Progenitor cell of endocrine pancreas (in vitro differentiated cells): Measurements from ENCODE around the gene SAMD4A. TPM values are rescaled to one million over a fixed set of nuclear protein-coding genes. Genes with fewer than 3 reads are reported as not detected.

Source experiments
- DNase-seq: peaks from one replicate; pipeline ENCODE4 v3.0.0; 2021; ENCODE audit warnings: low spot score; ENCODE audit not compliant: unreplicated experiment
- H3K27ac Mint-ChIP-seq: 2 replicates; pipeline ENCODE4 v1.8.0; 2021; ENCODE audit warnings: mild to moderate bottlenecking, moderate library complexity, mixed read lengths
- H3K27me3 Mint-ChIP-seq: 2 replicates; pipeline ENCODE4 v1.8.0; 2021; ENCODE audit warnings: mixed read lengths
- H3K36me3 Mint-ChIP-seq: 2 replicates; pipeline ENCODE4 v1.8.0; 2022; ENCODE audit warnings: mixed read lengths; ENCODE audit not compliant: insufficient read depth
- H3K4me1 Mint-ChIP-seq: 2 replicates; pipeline ENCODE4 v1.8.0; 2021; ENCODE audit warnings: low read depth, mixed read lengths
- H3K4me3 Mint-ChIP-seq: 2 replicates; pipeline ENCODE4 v1.8.0; 2021; ENCODE audit warnings: low read depth, mild to moderate bottlenecking, moderate library complexity, mixed read lengths
- H3K9me3 Mint-ChIP-seq: 2 replicates; pipeline ENCODE4 v1.8.0; 2021; ENCODE audit warnings: low read depth, mixed read lengths
- CTCF ChIP-seq: fragments of 200-600 bp; sonication (generic); IDR thresholded peaks from one replicate; pipeline ENCODE4 v1.5.0; 2021; ENCODE audit warnings: antibody characterized with exemption, mild to moderate bottlenecking; ENCODE audit not compliant: unreplicated experiment
- total RNA-seq: library from RNA; stranded (reverse); gene quantifications from 2 replicates; pipeline ENCODE4 v1.2.1, GENCODE V29; 2021

SAMD4A gene
- total RNA-seq, 1 donor from 2014 or later = 9.1 TPM

- TF ChIP-seq CTCF = no peak
- H3K4me3 Mint-ChIP-seq = no peak overlapping the region
- H3K27me3 Mint-ChIP-seq = no peaks in the 10 kb centered on the region
- H3K4me1 Mint-ChIP-seq = no peaks in the 10 kb centered on the region
- no peak overlapping the region for H3K27ac Mint-ChIP-seq
- DNase-seq = no peak
- H3K9me3 Mint-ChIP-seq = peaks cover 7% of the 10 kb centered on the region
- peaks cover 3% of the 10 kb centered on the region for H3K36me3 Mint-ChIP-seq
These were observed 19.3 kb upstream of the SAMD4A start for GRCh38 chr14:54547583-54547982.

DNA sequence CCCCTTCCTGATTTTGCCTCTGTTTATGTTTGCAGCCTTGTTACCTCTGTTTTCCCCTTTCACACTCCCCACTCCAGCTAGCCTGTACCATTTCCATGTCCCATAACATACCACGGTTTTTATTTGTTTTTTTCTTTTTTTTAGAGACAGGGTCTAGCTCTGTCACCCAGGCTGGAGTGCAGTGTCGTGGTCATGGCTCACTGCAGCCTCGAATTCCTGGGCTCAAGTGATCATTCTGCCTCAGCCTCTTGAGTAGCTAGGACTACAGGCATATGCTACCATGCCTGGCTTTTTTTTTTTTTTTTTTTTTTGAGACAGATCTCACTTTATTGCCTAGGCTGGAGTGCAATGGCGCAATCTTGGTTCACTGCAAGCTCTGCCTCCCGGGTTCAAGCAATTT is 18.4 kb upstream of the SAMD4A start:
- no peaks in the 10 kb centered on the region for H3K4me1 Mint-ChIP-seq
- no peaks in the 10 kb centered on the region for H3K36me3 Mint-ChIP-seq
- no peaks in the 10 kb centered on the region for H3K27me3 Mint-ChIP-seq
- H3K9me3 Mint-ChIP-seq = no peaks in the 10 kb centered on the region
- no peak overlapping the region for H3K27ac Mint-ChIP-seq
- no peak for DNase-seq
- no peak overlapping the region for H3K4me3 Mint-ChIP-seq
- TF ChIP-seq CTCF = no peak

GRCh38 chr14:54549862-54550261 is 17.1 kb upstream of the SAMD4A start:
- H3K27ac Mint-ChIP-seq = no peak overlapping the region
- no peak for DNase-seq

DNA sequence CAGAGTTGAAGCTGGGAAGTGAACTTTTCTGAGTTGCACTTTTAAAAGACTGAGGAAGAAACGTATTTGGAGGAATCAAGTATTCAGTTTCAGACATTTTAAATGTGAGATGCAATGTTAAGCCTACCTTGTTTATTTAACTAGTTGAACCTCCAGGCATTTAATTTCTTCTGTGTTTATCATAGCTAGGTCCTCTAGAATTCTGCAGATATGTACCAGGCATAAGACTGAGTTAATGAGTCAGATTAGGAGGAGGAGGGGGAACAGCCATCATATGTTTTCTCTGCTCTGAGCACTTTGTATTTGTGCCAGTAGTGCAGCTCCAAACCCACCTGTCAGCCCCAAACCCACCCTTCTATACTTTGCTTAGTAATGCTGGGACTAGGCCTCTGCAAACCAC is 16.4 kb upstream of the SAMD4A start:
- H3K4me3 Mint-ChIP-seq = no peak overlapping the region
- H3K4me1 Mint-ChIP-seq = no peaks in the 10 kb centered on the region
- H3K36me3 Mint-ChIP-seq = no peaks in the 10 kb centered on the region
- no peak for DNase-seq
- H3K9me3 Mint-ChIP-seq = no peaks in the 10 kb centered on the region
- H3K27ac Mint-ChIP-seq = no peak overlapping the region
- H3K27me3 Mint-ChIP-seq = no peaks in the 10 kb centered on the region
- TF ChIP-seq CTCF = no peak

More at GRCh38 chr14:54549862-54550261, 17.1 kb upstream of the SAMD4A start:
- no peaks in the 10 kb centered on the region for H3K4me1 Mint-ChIP-seq
- no peak overlapping the region for H3K4me3 Mint-ChIP-seq
- no peaks in the 10 kb centered on the region for H3K9me3 Mint-ChIP-seq
- H3K27me3 Mint-ChIP-seq = no peaks in the 10 kb centered on the region
- no peak for TF ChIP-seq CTCF
- no peaks in the 10 kb centered on the region for H3K36me3 Mint-ChIP-seq

DNA sequence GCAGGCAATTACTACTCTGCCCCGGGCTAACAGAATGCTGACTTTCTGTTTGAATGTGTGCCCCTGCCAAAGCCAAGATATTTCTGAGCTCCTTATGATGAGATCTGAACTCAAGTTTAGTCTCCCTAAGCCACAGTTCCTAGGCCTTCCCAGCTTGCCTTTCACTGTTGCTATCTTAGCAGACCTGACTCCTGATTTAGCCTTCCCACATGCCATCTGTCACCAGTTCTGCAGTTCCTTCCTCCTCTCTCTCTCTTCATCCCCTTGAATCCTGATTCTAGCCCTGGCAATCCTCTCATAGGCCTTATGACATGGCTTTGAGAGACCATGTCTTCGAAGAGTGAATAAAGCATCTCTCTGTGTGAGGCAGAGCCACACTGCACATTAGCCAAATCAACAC is 12.5 kb upstream of the SAMD4A start:
- H3K27me3 Mint-ChIP-seq = peaks cover 3% of the 10 kb centered on the region
- no peak overlapping the region for H3K27ac Mint-ChIP-seq
- TF ChIP-seq CTCF = no peak
- no peak overlapping the region for H3K4me3 Mint-ChIP-seq
- H3K4me1 Mint-ChIP-seq = no peaks in the 10 kb centered on the region
- DNase-seq = no peak
- H3K36me3 Mint-ChIP-seq = no peaks in the 10 kb centered on the region
- no peaks in the 10 kb centered on the region for H3K9me3 Mint-ChIP-seq
